Measurements from ENCODE around the gene TPPP2.

- TF ChIP-seq CTCF (conservative IDR thresholded peaks at IDR 0.05; ENCODE audit: low read length) = no peak
- TF ChIP-seq EZH2phosphoT487 (IDR thresholded peaks at IDR 0.05; ENCODE audit: borderline replicate concordance, low read depth, low read length) = no peak
Observed at GRCh38 chr14:21042918-21043317, 12.9 kb downstream of the TPPP2 start.
